Right lobe of liver (tissue), 6 donors: ENCODE data around the gene CSF3R. TPM values are rescaled to one million over a fixed set of nuclear protein-coding genes. Genes with fewer than 3 reads are reported as not detected.
"Not testable (repeated sequence)": the region's sequence is repeated elsewhere in the genome, so short reads cannot be mapped to it uniquely, and the experiment has no call there.

Experiments
- ATAC-seq, 4 donors: fragments of 200-7000 bp; cut with Tn5 transposase; one replicate each; pipeline ENCODE4 v1.9.1; 2020; ENCODE audit warnings: mild to moderate bottlenecking in 4 of 4, moderate library complexity in 4 of 4
- DNase-seq, 3 donors: peaks; one replicate each; pipeline ENCODE4 v3.0.0-alpha.2; 2020
- H3K27ac ChIP-seq, 3 donors: fragments of 200-600 bp; one replicate each; pipeline ENCODE4 v1.8.0; 2022
- H3K27me3 ChIP-seq, 2 donors: fragments of 200-600 bp; one replicate each; pipeline ENCODE4 v1.8.0; 2022
- H3K36me3 ChIP-seq, 4 donors: fragments of 200-600 bp; sonication (generic) in 1 of 4; one replicate each; pipeline versions ENCODE4 v1.5.1 to v1.8.0; 2017 to 2022; ENCODE audit warnings: control low read depth in 1 of 4
- H3K4me1 ChIP-seq, 4 donors: fragments of 200-600 bp; sonication (generic) in 1 of 4; one replicate each; pipeline versions ENCODE4 v1.5.1 to v1.8.0; 2017 to 2022; ENCODE audit warnings: control low read depth in 1 of 4
- H3K4me3 ChIP-seq, 3 donors: fragments of 200-600 bp; one replicate each; pipeline ENCODE4 v1.8.0; 2022
- H3K9me3 ChIP-seq, 4 donors: fragments of 200-600 bp; sonication (generic) in 1 of 4; one replicate each; pipeline versions ENCODE4 v1.5.1 to v1.8.0; 2017 to 2022; ENCODE audit warnings: control low read depth in 1 of 4
- CTCF ChIP-seq, 4 donors: fragments of 200-600 bp in 3 of 4; fragments of 450-650 bp in 1 of 4; IDR thresholded peaks; one replicate each; pipeline versions ENCODE4 v1.5.1 to v1.8.0; 2016 to 2022; ENCODE audit warnings: antibody characterized with exemption in 4 of 4, mild to moderate bottlenecking in 2 of 4
- POLR2A ChIP-seq: fragments of 450-650 bp; IDR thresholded peaks from one replicate; pipeline ENCODE4 v1.6.1; 2017; ENCODE audit warnings: antibody characterized with exemption, mild to moderate bottlenecking
- WGBS: methylation state at CpG from one replicate; pipeline ENCODE4 v1.1.6; 2018; ENCODE audit warnings: low coverage, low lambda C conversion rate; ENCODE audit not compliant: insufficient coverage; ENCODE audit errors: missing lambda C conversion rate; 5-methylcytosine and 5-hydroxymethylcytosine counted together
- intact Hi-C, 2 donors: fragments of 100-400 bp; cut with DNase I; formaldehyde crosslinking; loops; one replicate each; pipeline versions ENCODE4 v1.11.2 to v1.14.1; 2022
- total RNA-seq, 6 experiments: library from RNA; depleted of rRNA in 2 of 6; stranded (reverse); fragments of >200 nt in 2 of 6; fragmentation: NEBNext Ultra II Directional in 3 of 6; extraction: Animal tissue kit (Norgen Biotek cat#: 25700) in 3 of 6; gene quantifications; one replicate each; pipeline versions ENCODE4 v1.1.0 to v1.2.4, GENCODE V29; 2016 to 2023
- donor health status: DM: no; HTN: yes; CAD: no.
- donor health status: DM: no; HTN: no; CAD: no.
- donor health status: DM: no; HTN: no; CAD: no.
- donor health status: DM: no; HTN: yes; CAD: no.
- donor health status: DM: no; HTN: yes; CAD: no.

The CSF3R gene
- total RNA-seq, 6 experiments from 2014 or later, result 4.1 to 14.0 (median 9.5) TPM

- Histone ChIP-seq H3K4me3 (no peak overlapping the region), H3K9me3 (no peaks in the 10 kb centered on the region), H3K4me1 (no peaks in the 10 kb centered on the region), H3K27me3 (no peaks in the 10 kb centered on the region), H3K36me3 (no peaks in the 10 kb centered on the region), H3K27ac (no peak overlapping the region)
- DNase-seq (no peak), ATAC-seq (no peak)
- WGBS, result 60% methylated on average over 1 of the region's 1 CpG
- intact Hi-C loops, result no loop called here
- TF ChIP-seq POLR2A (no peak), CTCF (IDR thresholded peaks at IDR 0.05) (no peak)
Measured at GRCh38 chr1:36503733-36504132, 21.0 kb upstream of the CSF3R start.

- WGBS, result 33% methylated on average over 1 of the region's 1 CpG
- no peaks in the 10 kb centered on the region for H3K4me1 ChIP-seq
- no peak overlapping the region for H3K27ac ChIP-seq
- DNase-seq (no peak), ATAC-seq (no peak)
- no peaks in the 10 kb centered on the region for H3K9me3 ChIP-seq
- no peaks in the 10 kb centered on the region for H3K27me3 ChIP-seq
- no peak overlapping the region for H3K4me3 ChIP-seq
- TF ChIP-seq CTCF (IDR thresholded peaks at IDR 0.05), result no peak
- no peak for TF ChIP-seq POLR2A
- H3K36me3 ChIP-seq, result no peaks in the 10 kb centered on the region
- intact Hi-C loops, result no loop called here
Measured at GRCh38 chr1:36503159-36503558, 20.4 kb upstream of the CSF3R start.

GRCh38 chr1:36502616-36503015 is 19.9 kb upstream of the CSF3R start:
- WGBS, result 77% methylated on average over 2 of the region's 2 CpGs
- Histone ChIP-seq H3K27me3 (no peaks in the 10 kb centered on the region), H3K4me3 (no peak overlapping the region), H3K36me3 (no peaks in the 10 kb centered on the region), H3K9me3 (no peaks in the 10 kb centered on the region), H3K27ac (no peak overlapping the region), H3K4me1 (no peaks in the 10 kb centered on the region)
- TF ChIP-seq POLR2A, result no peak
- no peak for TF ChIP-seq CTCF (IDR thresholded peaks at IDR 0.05)
- no peak for ATAC-seq
- intact Hi-C loops, result no loop called here
- no peak for DNase-seq

- H3K36me3 ChIP-seq, H3K4me1 ChIP-seq, DNase-seq, H3K4me3 ChIP-seq, intact Hi-C loops, H3K27ac ChIP-seq, ATAC-seq, H3K9me3 ChIP-seq, H3K27me3 ChIP-seq: not testable (repeated sequence)
- WGBS, result 84% methylated on average over 4 of the region's 4 CpGs
Measured at GRCh38 chr1:36501911-36502310, 19.2 kb upstream of the CSF3R start.

- Histone ChIP-seq H3K27ac (no peak overlapping the region), H3K27me3 (no peaks in the 10 kb centered on the region), H3K9me3 (no peaks in the 10 kb centered on the region), H3K36me3 (no peaks in the 10 kb centered on the region), H3K4me3 (no peak overlapping the region), H3K4me1 (no peaks in the 10 kb centered on the region)
- WGBS, result 75% methylated on average over 2 of the region's 2 CpGs
- ATAC-seq (no peak), DNase-seq (no peak)
- TF ChIP-seq CTCF (IDR thresholded peaks at IDR 0.05) (no peak), POLR2A (no peak)
- intact Hi-C loops, result no loop called here
Measured at GRCh38 chr1:36497207-36497606, 14.5 kb upstream of the CSF3R start.
